Glutamatergic neuron (in vitro differentiated cells): ENCODE measurements around the gene ZNF423. TPM values are rescaled to one million over a fixed set of nuclear protein-coding genes. Genes with fewer than 3 reads are reported as not detected.
A peak's percentile ranks its signal among the peaks of the same experiment; 100 is the strongest.

Source experiments
- DNase-seq: peaks from one replicate; pipeline ENCODE4 v3.0.0; 2022
- H3K27ac Mint-ChIP-seq: one replicate; pipeline ENCODE4 v1.8.0; 2020; ENCODE audit warnings: mild to moderate bottlenecking, mixed read lengths, inconsistent platforms; ENCODE audit not compliant: unreplicated experiment
- H3K27me3 Mint-ChIP-seq: one replicate; pipeline ENCODE4 v1.8.0; 2020; ENCODE audit warnings: mild to moderate bottlenecking, moderate library complexity, mixed read lengths, inconsistent platforms; ENCODE audit not compliant: unreplicated experiment
- H3K36me3 Mint-ChIP-seq: one replicate; pipeline ENCODE4 v1.8.0; 2020; ENCODE audit warnings: mild to moderate bottlenecking, mixed read lengths, inconsistent platforms; ENCODE audit not compliant: unreplicated experiment
- H3K4me1 Mint-ChIP-seq: one replicate; pipeline ENCODE4 v1.8.0; 2020; ENCODE audit warnings: mild to moderate bottlenecking, low read depth, mixed read lengths, inconsistent platforms; ENCODE audit not compliant: unreplicated experiment
- H3K4me3 Mint-ChIP-seq: one replicate; pipeline ENCODE4 v1.8.0; 2020; ENCODE audit warnings: mild to moderate bottlenecking, mixed read lengths, inconsistent platforms; ENCODE audit not compliant: unreplicated experiment
- H3K9me3 Mint-ChIP-seq: one replicate; pipeline ENCODE4 v1.8.0; 2020; ENCODE audit warnings: mild to moderate bottlenecking, moderate library complexity, mixed read lengths, inconsistent platforms; ENCODE audit not compliant: unreplicated experiment
- CTCF ChIP-seq: fragments of 200-600 bp; sonication (generic); IDR thresholded peaks from one replicate; pipeline ENCODE4 v1.5.0; 2021; ENCODE audit not compliant: partially characterized antibody, unreplicated experiment
- total RNA-seq: library from RNA; stranded (reverse); fragmentation: NEBNext Ultra II Directional; extraction: Animal tissue kit (Norgen Biotek cat#: 25700); gene quantifications from one replicate; pipeline ENCODE4 v1.2.1, GENCODE V29; 2021; ENCODE audit not compliant: unreplicated experiment

Gene ZNF423
- total RNA-seq, 1 donor from 2014 or later = 149 TPM

- H3K27ac Mint-ChIP-seq = peak overlapping the region; percentile 68
- peaks cover 33% of the 10 kb centered on the region for H3K9me3 Mint-ChIP-seq
- H3K4me1 Mint-ChIP-seq = peaks cover 73% of the 10 kb centered on the region
- peaks cover 33% of the 10 kb centered on the region for H3K27me3 Mint-ChIP-seq
- no peaks in the 10 kb centered on the region for H3K36me3 Mint-ChIP-seq
- no peak for TF ChIP-seq CTCF
- no peak for DNase-seq
- peak overlapping the region; percentile 49 for H3K4me3 Mint-ChIP-seq
Observed at GRCh38 chr16:49531931-49532840, 323.7 kb downstream of the ZNF423 start.

- no peak for TF ChIP-seq CTCF
- peaks cover 34% of the 10 kb centered on the region for H3K27me3 Mint-ChIP-seq
Observed at GRCh38 chr16:49531425-49531824, 324.5 kb downstream of the ZNF423 start.

GRCh38 chr16:49530427-49530970 lies 325.4 kb downstream of the ZNF423 start:
- H3K27ac Mint-ChIP-seq = peak overlapping the region; percentile 60
- no peak overlapping the region for H3K4me3 Mint-ChIP-seq
- H3K4me1 Mint-ChIP-seq = peaks cover 71% of the 10 kb centered on the region
- H3K36me3 Mint-ChIP-seq = no peaks in the 10 kb centered on the region
- peaks cover 31% of the 10 kb centered on the region for H3K27me3 Mint-ChIP-seq
- H3K9me3 Mint-ChIP-seq = peaks cover 32% of the 10 kb centered on the region
- TF ChIP-seq CTCF = no peak
- DNase-seq = no peak

More at GRCh38 chr16:49531425-49531824, 324.5 kb downstream of the ZNF423 start:
- Mint-ChIP-seq H3K4me1 (peaks cover 74% of the 10 kb centered on the region), H3K4me3 (peak overlapping the region; percentile 57), H3K36me3 (no peaks in the 10 kb centered on the region), H3K9me3 (peaks cover 33% of the 10 kb centered on the region), H3K27ac (peak overlapping the region; percentile 60)
- DNase-seq = no peak

GRCh38 chr16:49529411-49530045 lies 326.4 kb downstream of the ZNF423 start:
- DNase-seq = no peak
- peaks cover 67% of the 10 kb centered on the region for H3K4me1 Mint-ChIP-seq
- no peaks in the 10 kb centered on the region for H3K36me3 Mint-ChIP-seq
- H3K4me3 Mint-ChIP-seq = peak overlapping the region; percentile 71
- no peak for TF ChIP-seq CTCF
- H3K27me3 Mint-ChIP-seq = peaks cover 26% of the 10 kb centered on the region
- peak overlapping the region; percentile 67 for H3K27ac Mint-ChIP-seq
- H3K9me3 Mint-ChIP-seq = peaks cover 32% of the 10 kb centered on the region
